Left renal cortex interstitium (tissue), 4 donors: ENCODE results near the gene TMEM179B. TPM values are rescaled to one million over a fixed set of nuclear protein-coding genes. Genes with fewer than 3 reads are reported as not detected.

Source experiments
- DNase-seq, 4 donors: peaks; one replicate each; pipeline ENCODE4 v3.0.0-alpha.2; 2013; ENCODE audit warnings: low read depth in 4 of 4, low spot score in 2 of 4, missing footprints in 1 of 4
- polyA plus RNA-seq, 4 donors: library from polyadenylated mRNA; unstranded; fragments of 120-200 nt; gene quantifications; one replicate each; pipeline ENCODE4 v1.2.1, GENCODE V29; 2013; ENCODE audit not compliant: insufficient read length in 4 of 4

Gene TMEM179B
- polyA plus RNA-seq, 4 donors, result 65.7 to 71.3 (median 67.2) TPM

DNA sequence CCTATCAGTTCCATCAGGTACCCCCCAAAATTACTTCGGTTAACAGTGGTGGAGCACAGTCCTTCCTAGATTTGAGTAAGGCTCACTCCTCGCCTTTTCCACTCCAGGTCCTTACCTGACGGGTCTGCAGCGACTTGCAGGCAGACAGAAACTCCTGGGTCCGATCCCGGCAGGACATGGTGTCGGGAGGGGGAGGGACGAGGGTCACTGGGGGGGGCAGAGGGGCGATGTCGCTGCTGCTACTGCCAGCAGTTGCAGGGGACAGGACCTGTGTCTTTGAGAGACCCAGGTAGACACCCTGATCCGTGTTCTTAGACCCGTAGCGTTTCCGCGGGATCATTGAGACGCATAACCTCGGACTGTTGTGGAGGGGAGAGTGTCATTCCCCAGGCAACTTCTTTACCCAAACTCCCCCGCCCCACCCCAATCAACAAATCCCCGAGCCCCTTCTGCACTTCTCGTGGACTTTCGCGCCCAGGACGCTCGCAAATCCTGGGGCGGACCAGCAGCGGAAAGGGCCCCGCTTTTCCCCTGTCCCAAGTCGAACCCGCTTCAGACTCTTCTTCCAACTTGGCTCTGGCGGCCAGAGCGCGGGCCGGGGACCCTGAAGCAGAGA, 43.8 kb downstream of the TMEM179B start:
- DNase-seq, result peak in 1 of 4 donors; percentile 60

DNA sequence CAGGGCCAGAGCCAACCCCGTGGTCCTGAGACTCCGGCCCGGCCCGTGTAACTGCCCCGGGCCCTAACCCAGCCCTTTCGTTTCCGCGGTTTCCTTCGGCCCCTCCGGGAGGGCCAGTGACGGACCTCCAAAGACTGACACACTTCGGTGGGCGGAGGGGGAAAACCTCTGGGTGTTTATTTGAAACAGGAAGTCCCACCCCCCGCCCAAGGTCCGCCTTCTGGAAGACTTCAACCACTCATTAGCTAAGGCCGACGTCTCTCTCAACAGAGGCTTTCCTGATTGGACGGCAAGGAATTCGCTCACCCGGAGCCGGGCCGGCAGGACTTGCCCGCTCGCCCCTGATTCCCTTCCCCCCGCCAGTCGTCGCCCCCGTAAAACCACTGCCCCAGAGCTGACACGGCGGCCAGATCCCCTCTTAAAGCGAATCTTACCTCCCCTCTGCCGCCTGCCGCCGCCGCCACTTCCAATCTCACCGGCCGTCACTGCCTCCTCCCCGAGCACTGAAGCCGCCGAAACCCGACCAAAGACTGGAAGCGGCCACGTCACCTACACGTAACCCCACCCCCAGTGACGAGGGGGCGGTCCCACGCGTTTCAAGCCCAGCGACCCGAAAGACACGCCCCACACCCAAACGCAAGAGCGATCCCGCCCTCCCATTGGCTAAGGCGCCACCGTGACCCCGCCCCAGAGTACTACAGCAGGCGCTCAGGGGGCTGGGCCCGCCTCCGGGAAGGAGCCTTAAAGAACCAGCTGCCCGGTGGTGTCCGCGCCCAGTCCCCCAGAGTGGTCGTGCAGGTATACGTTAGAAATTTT, 44.5 kb downstream of the TMEM179B start, which contains the start of gene STX5:
Gene STX5, minus strand, starts transcription at position 532 of the 816 bp plus-strand sequence. CDS start 808 bp downstream, outside the sequence.
- DNase-seq, result peak; percentile 96 to 98 (median 98)

DNA sequence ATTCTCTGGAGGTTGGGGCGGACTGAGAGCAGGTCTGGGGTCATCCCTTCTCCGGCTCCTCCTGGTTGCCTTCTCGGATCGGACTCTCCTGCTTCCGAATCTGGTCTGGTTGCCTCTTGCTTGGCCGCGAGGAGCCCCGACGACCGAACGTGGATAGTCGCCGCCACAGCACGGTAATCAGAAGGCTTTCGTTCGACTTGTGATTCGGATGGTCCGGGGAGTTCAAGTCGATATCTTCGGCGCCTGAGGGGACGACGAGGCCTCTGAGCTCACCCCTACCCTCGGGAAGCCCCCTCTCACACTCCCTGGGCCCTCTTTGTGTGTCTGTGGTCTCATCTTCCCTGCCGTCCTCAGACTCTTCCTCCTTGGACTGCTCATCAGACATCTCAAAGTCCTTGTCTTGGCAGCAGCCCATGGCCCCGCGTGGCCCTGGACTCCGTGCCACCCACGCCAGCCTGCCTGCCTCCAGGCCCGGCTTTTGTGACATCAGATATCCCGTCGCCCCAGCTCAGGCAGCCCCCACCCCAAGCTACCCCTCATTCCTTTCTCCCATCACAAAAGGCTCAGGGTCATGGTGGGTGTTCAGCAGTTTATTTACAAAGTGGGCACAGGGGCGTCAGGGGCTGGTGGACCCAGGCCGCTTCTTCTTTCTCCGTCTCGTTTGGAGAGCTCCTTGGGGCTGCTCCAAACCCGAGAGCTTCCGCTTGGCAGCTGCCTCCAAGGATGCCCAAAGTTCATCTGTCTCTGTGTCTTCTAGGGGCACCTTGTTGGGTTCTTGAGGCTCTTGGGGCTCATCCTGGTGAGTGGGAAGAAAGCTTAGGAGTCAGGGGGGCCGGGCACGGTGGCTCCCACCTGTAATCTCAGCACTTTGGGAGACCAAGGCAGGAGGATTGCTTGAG, 45.4 kb downstream of the TMEM179B start, which contains the start of gene TEX54:
Gene TEX54, minus strand, starts transcription at position 506 of the 899 bp plus-strand sequence.
- DNase-seq, result no peak

DNA sequence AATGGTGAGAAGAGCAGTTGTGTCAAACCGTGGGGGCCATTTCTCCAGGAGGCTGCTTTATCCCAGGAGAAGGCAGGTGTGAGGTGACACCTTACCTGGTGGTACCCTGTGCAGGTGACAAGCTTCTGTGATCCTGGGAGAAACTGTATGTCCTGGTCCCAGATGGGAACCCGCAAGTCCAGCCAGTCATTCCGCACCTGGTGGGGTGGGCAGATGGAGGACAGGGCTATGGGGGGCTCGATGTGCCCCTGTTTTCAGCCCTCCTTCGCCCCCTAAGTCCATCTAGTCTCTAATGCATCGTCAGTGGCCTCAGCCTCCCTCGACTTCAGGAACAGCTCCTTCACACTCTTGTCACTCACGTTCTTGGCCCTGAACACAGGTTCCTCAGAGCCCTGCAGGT, 48.1 kb downstream of the TMEM179B start:
- DNase-seq, result no peak

DNA sequence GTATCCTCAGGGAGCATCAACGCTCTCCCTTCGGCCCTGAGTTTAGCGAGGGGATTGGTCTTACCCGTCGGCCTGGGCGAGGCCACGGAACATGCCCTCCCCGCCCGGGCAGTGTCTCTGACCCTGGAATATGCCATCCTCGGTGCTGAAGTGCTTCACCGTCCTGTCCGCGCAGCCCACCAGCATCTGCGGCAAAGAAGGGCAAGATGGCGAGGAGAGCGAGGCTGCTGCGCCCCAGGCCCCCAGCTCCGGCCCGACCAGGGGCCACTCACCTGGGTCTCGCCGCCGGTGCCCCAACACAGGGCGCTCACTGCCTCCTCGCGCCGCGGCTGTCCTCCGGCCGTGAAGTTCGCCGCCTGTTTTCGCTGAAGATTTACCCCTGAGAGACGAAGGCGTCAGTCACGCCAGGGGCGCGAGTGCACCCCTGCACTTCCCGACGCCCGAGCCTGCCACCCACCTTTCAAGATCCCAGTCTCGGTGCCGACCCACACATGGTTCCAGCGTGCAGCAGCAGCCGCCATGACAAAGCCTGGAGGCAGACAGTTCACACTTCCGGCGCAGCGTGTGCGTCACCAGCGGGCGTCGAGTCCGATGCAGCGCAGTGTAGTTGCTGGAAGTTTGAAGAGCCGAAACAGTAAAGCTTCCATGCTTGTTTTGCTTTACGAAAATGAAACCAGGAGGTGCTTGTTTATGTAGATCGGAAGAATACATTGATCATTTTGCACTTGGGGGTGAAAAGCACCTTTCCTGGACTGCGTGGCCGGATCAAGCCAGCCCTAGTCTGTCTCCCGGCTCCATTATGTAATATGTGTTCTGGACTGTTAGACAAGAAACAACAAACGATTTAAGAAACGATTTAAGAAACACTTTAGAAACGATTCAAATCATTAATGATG, 52.1 kb downstream of the TMEM179B start, which contains the start of gene WDR74:
Gene WDR74, minus strand, starts transcription at position 541 of the 896 bp plus-strand sequence. Its CDS starts 20 bp downstream, at position 521.
- DNase-seq, result peak; percentile 82 to 95 (median 88)

Other genes with a start within 250 kb of the TMEM179B start
- 100 to 1,000 TPM; 182 to 215 (median 196) TPM for gene AHNAK, start 240.6 kb upstream of the TMEM179B start, polyA plus RNA-seq
- 1,000 to 10,000 TPM; 2,022 to 2,343 (median 2,282) TPM for gene EEF1G, start 213.5 kb upstream of the TMEM179B start, polyA plus RNA-seq
- 10 to 100 TPM; 19.7 to 28.5 (median 22.7) TPM for gene TUT1, start 195.9 kb upstream of the TMEM179B start, polyA plus RNA-seq
- gene MTA2, start 185.5 kb upstream of the TMEM179B start, polyA plus RNA-seq, result 10 to 100 TPM; 86.4 to 99.3 (median 90.3) TPM
- 10 to 100 TPM; 25.9 to 46.8 (median 41.2) TPM for gene EML3, start 174.6 kb upstream of the TMEM179B start, polyA plus RNA-seq
- gene ROM1, start 174.1 kb upstream of the TMEM179B start, polyA plus RNA-seq, result 1 to 10 TPM; 2.8 to 4.8 (median 4.0) TPM
- gene B3GAT3, start 165.4 kb upstream of the TMEM179B start, polyA plus RNA-seq, result 10 to 100 TPM; 21.3 to 44.9 (median 41.3) TPM
- 100 to 1,000 TPM; 373 to 393 (median 382) TPM for gene GANAB, start 140.8 kb upstream of the TMEM179B start, polyA plus RNA-seq
- 10 to 100 TPM; 18.3 to 23.9 (median 21.8) TPM for gene INTS5, start 134.1 kb upstream of the TMEM179B start, polyA plus RNA-seq
- gene C11orf98, start 122.2 kb upstream of the TMEM179B start, polyA plus RNA-seq, result 10 to 100 TPM; 49.4 to 63.8 (median 57.8) TPM
- 1 to 10 TPM; 3.9 to 8.9 (median 6.2) TPM for gene CSKMT, start 122.1 kb upstream of the TMEM179B start, polyA plus RNA-seq
- 10 to 100 TPM in 2 of 4 donors, 1 to 10 TPM in 2; 7.7 to 13.9 (median 11.1) TPM for gene UQCC3, start 115.7 kb upstream of the TMEM179B start, polyA plus RNA-seq
- 10 to 100 TPM in 1 of 4 donors, 1 to 10 TPM in 3; 5.3 to 12.9 (median 9.0) TPM for gene LBHD1, start 115.1 kb upstream of the TMEM179B start, polyA plus RNA-seq
- gene UBXN1, start 108.3 kb upstream of the TMEM179B start, polyA plus RNA-seq, result 100 to 1,000 TPM; 151 to 187 (median 174) TPM
- 1 to 10 TPM in 3 of 4 donors, under 1 TPM in 1; 0.99 to 1.3 (median 1.1) TPM for gene LRRN4CL, start 97.9 kb upstream of the TMEM179B start, polyA plus RNA-seq
- 10 to 100 TPM; 64.2 to 81.1 (median 72.0) TPM for gene BSCL2, start 80.0 kb upstream of the TMEM179B start, polyA plus RNA-seq
- gene GNG3, start 79.7 kb upstream of the TMEM179B start, polyA plus RNA-seq, result 1 to 10 TPM; 1.4 to 3.8 (median 2.4) TPM
- gene HNRNPUL2, start 59.9 kb upstream of the TMEM179B start, polyA plus RNA-seq, result 10 to 100 TPM; 75.9 to 91.8 (median 81.6) TPM
- 10 to 100 TPM; 35.7 to 47.7 (median 42.8) TPM for gene TTC9C, start 58.9 kb upstream of the TMEM179B start, polyA plus RNA-seq
- gene ZBTB3, start 33.2 kb upstream of the TMEM179B start, polyA plus RNA-seq, result 1 to 10 TPM; 8.0 to 9.6 (median 8.5) TPM
- 100 to 1,000 TPM; 132 to 173 (median 146) TPM for gene POLR2G, start 25.8 kb upstream of the TMEM179B start, polyA plus RNA-seq
- gene TAF6L, start 16.0 kb upstream of the TMEM179B start, polyA plus RNA-seq, result 10 to 100 TPM; 27.5 to 40.2 (median 37.2) TPM
- 10 to 100 TPM; 25.2 to 36.2 (median 29.6) TPM for gene TMEM223, start 4.6 kb downstream of the TMEM179B start, polyA plus RNA-seq
- 100 to 1,000 TPM; 108 to 134 (median 119) TPM for gene NXF1, start 18.0 kb downstream of the TMEM179B start, polyA plus RNA-seq
- 10 to 100 TPM; 53.8 to 61.9 (median 56.1) TPM for gene STX5, start 44.6 kb downstream of the TMEM179B start, polyA plus RNA-seq
- gene TEX54, start 45.4 kb downstream of the TMEM179B start, polyA plus RNA-seq, result under 1 TPM in 1 of 4 donors, not detected in 3; 0.33 TPM
- gene WDR74, start 52.2 kb downstream of the TMEM179B start, polyA plus RNA-seq, result 10 to 100 TPM; 34.0 to 50.7 (median 46.2) TPM
- gene SLC3A2, start 93.5 kb downstream of the TMEM179B start, polyA plus RNA-seq, result 100 to 1,000 TPM; 159 to 219 (median 183) TPM
- under 1 TPM in 2 of 4 donors, not detected in 2; 0.05 to 0.12 TPM for gene CHRM1, start 134.0 kb downstream of the TMEM179B start, polyA plus RNA-seq
- 10 to 100 TPM; 19.9 to 38.0 (median 30.4) TPM for gene SLC22A6, start 197.6 kb downstream of the TMEM179B start, polyA plus RNA-seq
- gene SLC22A8, start 228.4 kb downstream of the TMEM179B start, polyA plus RNA-seq, result 10 to 100 TPM; 26.6 to 57.9 (median 43.2) TPM